Endothelial cell (in vitro differentiated cells): ENCODE measurements around the gene SPHK2. TPM values are rescaled to one million over a fixed set of nuclear protein-coding genes. Genes with fewer than 3 reads are reported as not detected.

Experiments used
- DNase-seq: peaks from one replicate; pipeline ENCODE4 v3.0.0; 2021; ENCODE audit warnings: low spot score
- H3K27ac Mint-ChIP-seq: one replicate; pipeline ENCODE4 v1.8.0; 2021; ENCODE audit warnings: mixed read lengths, inconsistent platforms; ENCODE audit not compliant: unreplicated experiment
- H3K27me3 Mint-ChIP-seq: one replicate; pipeline ENCODE4 v1.8.0; 2021; ENCODE audit warnings: mild to moderate bottlenecking, moderate library complexity, mixed read lengths, inconsistent platforms; ENCODE audit not compliant: unreplicated experiment
- H3K36me3 Mint-ChIP-seq: one replicate; pipeline ENCODE4 v1.8.0; 2021; ENCODE audit warnings: mild to moderate bottlenecking, low read depth, mixed read lengths, inconsistent platforms; ENCODE audit not compliant: unreplicated experiment
- H3K4me1 Mint-ChIP-seq: one replicate; pipeline ENCODE4 v1.8.0; 2021; ENCODE audit warnings: mild to moderate bottlenecking, mixed read lengths, inconsistent platforms; ENCODE audit not compliant: unreplicated experiment
- H3K4me3 Mint-ChIP-seq: one replicate; pipeline ENCODE4 v1.8.0; 2021; ENCODE audit warnings: mild to moderate bottlenecking, mixed read lengths, inconsistent platforms; ENCODE audit not compliant: unreplicated experiment
- H3K9me3 Mint-ChIP-seq: one replicate; pipeline ENCODE4 v1.8.0; 2021; ENCODE audit warnings: mixed read lengths, inconsistent platforms; ENCODE audit not compliant: unreplicated experiment
- total RNA-seq: library from RNA; stranded (reverse); fragmentation: NEBNext Ultra II Directional; extraction: Animal tissue kit (Norgen Biotek cat#: 25700); gene quantifications from one replicate; pipeline ENCODE4 v1.2.1, GENCODE V29; 2021; ENCODE audit not compliant: unreplicated experiment
- TF ChIP-seq, protein P1 (sequence below): fragments of 200-600 bp; sonication (generic); IDR thresholded peaks from one replicate; pipeline ENCODE4 v1.5.0; 2021; ENCODE audit warnings: antibody characterized with exemption; ENCODE audit not compliant: unreplicated experiment

Gene SPHK2
- total RNA-seq, 1 donor from 2014 or later, result 24.7 TPM

DNA sequence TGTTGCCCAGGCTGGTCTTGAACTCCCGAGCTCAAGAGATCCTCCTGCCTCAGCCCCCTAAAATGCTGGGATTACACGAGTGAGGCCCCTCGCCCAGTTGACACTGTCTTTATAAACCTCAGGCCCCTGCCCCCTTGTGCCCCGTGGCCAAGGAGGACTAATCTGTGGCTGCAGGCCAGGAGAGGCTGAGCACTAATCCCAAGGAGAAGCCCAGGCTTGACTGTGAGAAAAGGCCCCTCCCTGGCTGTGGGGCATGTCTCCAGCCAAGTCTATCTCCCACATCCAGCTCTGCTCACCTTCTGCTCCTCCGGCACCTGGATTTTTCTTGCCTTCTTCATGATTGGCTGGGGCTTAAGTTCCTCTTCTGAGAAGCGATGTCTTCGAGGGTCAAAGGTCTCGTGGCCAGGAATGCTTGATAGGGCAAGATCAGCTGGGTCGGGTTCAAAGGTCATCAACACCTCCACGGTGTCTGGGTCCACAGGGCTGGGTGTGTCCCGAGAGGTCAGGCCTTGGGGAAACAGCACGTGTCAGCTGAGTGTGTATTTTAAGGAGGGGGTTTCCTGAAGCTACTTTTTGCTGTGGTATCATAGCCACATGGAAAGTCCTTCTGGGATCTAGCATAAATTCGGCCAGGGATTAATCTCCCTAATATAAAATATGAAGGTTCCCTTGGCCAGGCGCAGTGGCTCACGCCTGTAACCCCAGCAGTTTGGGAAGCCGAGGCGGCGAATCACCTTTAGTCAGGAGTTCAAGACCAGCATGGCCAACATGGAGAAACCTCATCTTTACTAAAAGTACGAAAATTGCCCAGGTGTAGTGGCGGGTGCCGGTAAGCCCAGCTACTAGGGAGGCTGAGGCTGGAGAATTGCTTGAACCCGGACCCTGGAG, 14.1 kb downstream of the SPHK2 start:
- Mint-ChIP-seq H3K27me3 (peaks cover 25% of the 10 kb centered on the region), H3K4me3 (peak overlapping the region; percentile 4), H3K9me3 (no peaks in the 10 kb centered on the region), H3K4me1 (peaks cover 12% of the 10 kb centered on the region), H3K27ac (no peak overlapping the region), H3K36me3 (peaks cover 2% of the 10 kb centered on the region)
- DNase-seq, result no peak
- TF ChIP-seq, protein P1, sequence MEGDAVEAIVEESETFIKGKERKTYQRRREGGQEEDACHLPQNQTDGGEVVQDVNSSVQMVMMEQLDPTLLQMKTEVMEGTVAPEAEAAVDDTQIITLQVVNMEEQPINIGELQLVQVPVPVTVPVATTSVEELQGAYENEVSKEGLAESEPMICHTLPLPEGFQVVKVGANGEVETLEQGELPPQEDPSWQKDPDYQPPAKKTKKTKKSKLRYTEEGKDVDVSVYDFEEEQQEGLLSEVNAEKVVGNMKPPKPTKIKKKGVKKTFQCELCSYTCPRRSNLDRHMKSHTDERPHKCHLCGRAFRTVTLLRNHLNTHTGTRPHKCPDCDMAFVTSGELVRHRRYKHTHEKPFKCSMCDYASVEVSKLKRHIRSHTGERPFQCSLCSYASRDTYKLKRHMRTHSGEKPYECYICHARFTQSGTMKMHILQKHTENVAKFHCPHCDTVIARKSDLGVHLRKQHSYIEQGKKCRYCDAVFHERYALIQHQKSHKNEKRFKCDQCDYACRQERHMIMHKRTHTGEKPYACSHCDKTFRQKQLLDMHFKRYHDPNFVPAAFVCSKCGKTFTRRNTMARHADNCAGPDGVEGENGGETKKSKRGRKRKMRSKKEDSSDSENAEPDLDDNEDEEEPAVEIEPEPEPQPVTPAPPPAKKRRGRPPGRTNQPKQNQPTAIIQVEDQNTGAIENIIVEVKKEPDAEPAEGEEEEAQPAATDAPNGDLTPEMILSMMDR, result no peak

DNA sequence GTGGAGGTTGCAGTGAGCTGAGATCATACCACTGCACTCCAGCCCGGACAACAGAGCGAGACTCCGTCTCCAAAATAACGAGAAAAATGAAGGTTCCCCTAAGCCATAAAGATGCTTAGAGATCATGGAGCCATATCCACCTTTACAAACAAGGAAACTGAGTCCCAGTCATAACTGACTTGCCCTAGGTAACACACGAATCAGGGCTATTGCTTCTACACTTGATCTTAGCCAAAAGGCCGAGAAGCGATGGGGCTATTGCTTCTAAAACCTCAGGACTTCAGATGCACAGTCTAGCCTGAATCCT, 14.7 kb downstream of the SPHK2 start:
- Mint-ChIP-seq H3K36me3 (peaks cover 5% of the 10 kb centered on the region), H3K27me3 (peaks cover 22% of the 10 kb centered on the region), H3K4me3 (no peak overlapping the region), H3K9me3 (no peaks in the 10 kb centered on the region), H3K4me1 (peaks cover 14% of the 10 kb centered on the region), H3K27ac (no peak overlapping the region)
- DNase-seq, result no peak
- TF ChIP-seq, protein P1, result no peak

DNA sequence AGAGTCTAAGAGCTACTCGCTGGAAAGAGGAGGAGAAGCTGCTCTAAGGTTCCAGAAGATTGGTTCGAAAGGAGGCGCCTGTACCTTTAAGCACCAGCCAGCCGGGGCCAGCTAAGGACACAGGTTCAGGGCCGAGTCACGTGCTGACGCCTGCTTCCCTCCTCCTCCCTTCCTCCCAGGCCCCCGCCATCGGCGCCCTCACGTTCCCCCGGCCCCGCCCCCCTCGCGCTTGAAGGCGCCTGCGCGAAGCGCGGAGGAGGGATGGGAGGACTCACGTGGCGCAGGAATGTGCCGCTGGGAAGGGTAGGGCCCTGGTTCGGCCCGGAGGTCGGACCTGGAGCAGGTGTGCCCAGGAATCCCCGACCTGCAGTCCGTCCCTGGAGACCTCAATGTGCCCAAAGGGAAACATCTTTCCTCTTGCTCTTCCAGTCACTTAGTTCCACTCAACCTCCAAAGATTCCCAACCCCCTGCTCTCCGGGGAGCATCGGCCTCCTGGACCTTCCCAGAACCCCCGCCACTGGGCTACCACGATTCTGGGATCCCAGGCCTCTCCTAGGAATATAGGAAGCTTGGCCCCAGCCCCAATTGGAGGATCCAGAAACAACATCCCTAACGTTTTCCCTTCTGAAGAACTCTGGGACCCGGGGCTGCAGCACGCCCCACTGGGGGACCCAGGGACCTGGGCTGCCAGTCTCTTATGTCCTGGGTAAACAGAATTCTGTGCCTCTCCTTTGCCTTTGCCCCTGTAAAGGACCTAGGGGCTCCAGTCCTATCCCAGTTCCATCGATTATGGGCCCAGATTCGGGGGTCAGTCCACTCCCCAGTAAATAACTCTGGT, 15.3 kb downstream of the SPHK2 start:
- peaks cover 25% of the 10 kb centered on the region for H3K27me3 Mint-ChIP-seq
- H3K9me3 Mint-ChIP-seq, result no peaks in the 10 kb centered on the region
- H3K27ac Mint-ChIP-seq, result no peak overlapping the region
- H3K36me3 Mint-ChIP-seq, result peaks cover 5% of the 10 kb centered on the region
- H3K4me1 Mint-ChIP-seq, result peaks cover 14% of the 10 kb centered on the region
- TF ChIP-seq, protein P1, result no peak
- DNase-seq, result peak; percentile 84
- peak overlapping the region; percentile 67 for H3K4me3 Mint-ChIP-seq

DNA sequence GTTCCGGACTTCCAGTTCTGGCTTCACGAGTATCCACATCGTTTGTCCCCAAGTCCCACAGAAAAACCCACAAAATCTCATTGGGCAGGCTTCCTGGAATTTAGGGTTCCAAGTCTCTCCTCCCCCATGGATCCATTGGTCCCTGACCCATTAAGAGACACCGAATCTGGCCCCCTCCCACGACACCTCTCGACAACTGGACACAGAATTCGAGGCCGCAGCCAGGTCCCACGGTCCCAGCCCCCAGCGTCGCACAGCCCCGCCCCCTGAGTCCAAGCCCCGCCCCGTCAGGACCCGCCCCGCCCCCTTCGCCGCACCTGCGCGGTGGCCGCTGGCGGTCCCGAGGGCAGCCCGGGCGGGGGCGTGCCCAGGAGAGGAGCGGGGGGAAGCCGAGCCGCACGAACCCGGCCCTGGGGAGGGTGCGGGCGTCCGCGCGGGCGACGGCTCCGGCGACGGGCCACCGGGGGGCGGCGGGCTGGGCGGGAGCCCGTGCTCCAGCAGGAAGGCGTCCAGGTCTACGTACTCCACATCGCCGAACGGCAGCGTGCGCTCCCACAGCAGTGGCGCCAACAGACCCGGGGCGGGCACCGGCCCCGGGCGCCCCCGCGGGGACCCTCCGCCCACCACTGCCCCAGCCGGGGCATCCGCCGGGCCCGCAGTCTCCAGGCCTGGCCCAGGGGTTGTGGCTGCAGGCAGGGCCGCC, 16.1 kb downstream of the SPHK2 start:
- peaks cover 5% of the 10 kb centered on the region for H3K36me3 Mint-ChIP-seq
- H3K4me3 Mint-ChIP-seq, result peak overlapping the region; percentile 67
- TF ChIP-seq, protein P1, result no peak
- peaks cover 19% of the 10 kb centered on the region for H3K4me1 Mint-ChIP-seq
- H3K27me3 Mint-ChIP-seq, result peaks cover 22% of the 10 kb centered on the region
- H3K27ac Mint-ChIP-seq, result no peak overlapping the region
- no peaks in the 10 kb centered on the region for H3K9me3 Mint-ChIP-seq
- DNase-seq, result peak; percentile 67
